Psoas muscle (tissue), 8 donors: Measurements from ENCODE around the gene NDUFAF8. TPM values are rescaled to one million over a fixed set of nuclear protein-coding genes. Genes with fewer than 3 reads are reported as not detected.

Source experiments
- ATAC-seq, 4 donors: fragments of 200-7000 bp; cut with Tn5 transposase; one replicate each; pipeline ENCODE4 v1.9.1; 2020; ENCODE audit warnings: moderate library complexity in 3 of 4, mild to moderate bottlenecking in 2 of 4
- DNase-seq, 2 donors: peaks; one replicate each; pipeline ENCODE4 v3.0.0-alpha.2; 2020
- H3K27ac ChIP-seq: fragments of 200-600 bp; one replicate; pipeline ENCODE4 v1.8.0; 2022
- H3K27me3 ChIP-seq, 3 donors: fragments of 200-600 bp in 1 of 3; one replicate each; pipeline versions ENCODE4 v1.6.1 to v1.8.0; 2013 to 2022; ENCODE audit warnings: low read length in 2 of 3, mild to moderate bottlenecking in 2 of 3, moderate library complexity in 1 of 3; ENCODE audit not compliant: insufficient read depth in 3 of 3
- H3K36me3 ChIP-seq, 2 donors: fragments of 200-600 bp in 1 of 2; one replicate each; pipeline versions ENCODE4 v1.6.1 to v1.8.0; 2013 to 2022; ENCODE audit warnings: low read depth in 1 of 2, mild to moderate bottlenecking in 1 of 2, moderate library complexity in 1 of 2; ENCODE audit not compliant: insufficient read depth in 1 of 2
- H3K4me1 ChIP-seq: fragments of 200-600 bp; one replicate; pipeline ENCODE4 v1.8.0; 2022
- H3K4me3 ChIP-seq: fragments of 200-600 bp; one replicate; pipeline ENCODE4 v1.8.0; 2022; ENCODE audit warnings: mild to moderate bottlenecking
- H3K9me3 ChIP-seq: fragments of 200-600 bp; one replicate; pipeline ENCODE4 v1.8.0; 2022
- CTCF ChIP-seq: fragments of 200-600 bp; IDR thresholded peaks from one replicate; pipeline ENCODE4 v1.8.0; 2022; ENCODE audit warnings: antibody characterized with exemption
- WGBS, 3 donors: extraction: QIAGEN DNeasy Blood & Tissue Kit; methylation state at CpG; one replicate each; pipeline versions ENCODE4 v1.1.6 to v1.1.7; 2013; 5-methylcytosine and 5-hydroxymethylcytosine counted together
- intact Hi-C, 2 donors: fragments of 100-400 bp; cut with DNase I; formaldehyde crosslinking; loops; one replicate each; pipeline versions ENCODE4 v1.11.0 to v1.14.2; 2022
- polyA plus RNA-seq, 3 donors: library from polyadenylated mRNA; stranded (reverse); fragments of 200-250 nt; gene quantifications; one replicate each; pipeline ENCODE4 v1.2.3, GENCODE V29; 2013
- total RNA-seq, 4 donors: library from RNA; stranded (reverse); fragmentation: NEBNext Ultra II Directional in 2 of 4; extraction: Animal tissue kit (Norgen Biotek cat#: 25700) in 2 of 4; gene quantifications; one replicate each; pipeline versions ENCODE4 v1.2.1 to v1.2.4, GENCODE V29; 2021 to 2023
- donor health status: healthy with polysubstance abuse.
- donor health status: DM: no; HTN: no; CAD: no; lungs with moderate emphysema.
- donor health status: Bipolar disorder and iron deficiency.
- donor health status: healthy.
- donor health status: DM: yes; HTN: yes; CAD: no.
- donor health status: DM: no; HTN: no; CAD: no.
- donor health status: DM: no; HTN: no; CAD: no.
- donor health status: DM: yes; HTN: yes; CAD: no.

The NDUFAF8 gene
- total and polyA plus RNA-seq, 7 donors = 42.4 to 63.8 (median 54.9) TPM

- no peaks in the 10 kb centered on the region for H3K27me3 ChIP-seq
- 66 to 76% (median 69%) methylated on average over 29 of the region's 29 CpGs for WGBS, 3 donors
- H3K4me1 ChIP-seq = peaks cover 18% of the 10 kb centered on the region
- intact Hi-C loops = loop anchor here (2.0 to 5.0 kb wide), 2 partner anchors 140 to 285 kb away; no protein-coding TSS in a partner anchor
- DNase-seq (no peak), ATAC-seq (no peak)
- no peak overlapping the region for H3K4me3 ChIP-seq
- H3K27ac ChIP-seq = no peak overlapping the region
- peaks cover 0 to 21% of the 10 kb centered on the region in 2 donors for H3K36me3 ChIP-seq
- no peaks in the 10 kb centered on the region for H3K9me3 ChIP-seq
- no peak for TF ChIP-seq CTCF
Observed at GRCh38 chr17:81251709-81252301, 12.7 kb downstream of the NDUFAF8 start.

GRCh38 chr17:81252326-81252986 lies 13.3 kb downstream of the NDUFAF8 start:
- Histone ChIP-seq H3K4me3 (no peak overlapping the region), H3K27me3 (no peaks in the 10 kb centered on the region), H3K36me3 (peaks cover 0 to 21% of the 10 kb centered on the region in 2 donors), H3K4me1 (peaks cover 18% of the 10 kb centered on the region), H3K27ac (no peak overlapping the region), H3K9me3 (no peaks in the 10 kb centered on the region)
- 61 to 73% (median 65%) methylated on average over 15 of the region's 15 CpGs for WGBS, 3 donors
- TF ChIP-seq CTCF = no peak
- no peak for DNase-seq
- intact Hi-C loops = loop anchor here (2.0 to 5.0 kb wide), 2 partner anchors 140 to 284 kb away; no protein-coding TSS in a partner anchor
- no peak for ATAC-seq

- TF ChIP-seq CTCF = no peak
- H3K9me3 ChIP-seq = no peaks in the 10 kb centered on the region
- no peak overlapping the region for H3K27ac ChIP-seq
- no peak overlapping the region for H3K4me3 ChIP-seq
- 45 to 52% (median 45%) methylated on average over 14 to 15 of the region's 15 CpGs for WGBS, 3 donors
- H3K4me1 ChIP-seq = peaks cover 18% of the 10 kb centered on the region
- intact Hi-C loops = loop anchor here (2.0 to 5.0 kb wide), 2 partner anchors 139 to 284 kb away; no protein-coding TSS in a partner anchor
- peaks cover 0 to 21% of the 10 kb centered on the region in 2 donors for H3K36me3 ChIP-seq
- ATAC-seq (no peak), DNase-seq (no peak)
- no peaks in the 10 kb centered on the region for H3K27me3 ChIP-seq
Observed at GRCh38 chr17:81252987-81253329, 13.8 kb downstream of the NDUFAF8 start.

- Histone ChIP-seq H3K4me3 (no peak overlapping the region), H3K27me3 (no peaks in the 10 kb centered on the region), H3K27ac (no peak overlapping the region), H3K9me3 (no peaks in the 10 kb centered on the region), H3K4me1 (peaks cover 18% of the 10 kb centered on the region), H3K36me3 (peaks cover 0 to 24% of the 10 kb centered on the region in 2 donors)
- 57 to 61% (median 60%) methylated on average over 19 of the region's 19 CpGs for WGBS, 3 donors
- intact Hi-C loops = loop anchor here (2.0 to 5.0 kb wide), 3 partner anchors 139 to 347 kb away; no protein-coding TSS in a partner anchor
- ATAC-seq (peak; percentile 53 to 65 (median 54)), DNase-seq (peak in 1 of 2 donors; percentile 48)
- TF ChIP-seq CTCF = peak; percentile 83
Observed at GRCh38 chr17:81253358-81254131, 14.4 kb downstream of the NDUFAF8 start.
